Stimulated activated CD4-positive, alpha-beta T cell treated with anti-CD3 and anti-CD28 coated beads, Interleukin-1b, Interleukin-23, amount 100 ng/mL, for 4 hours (primary cell): ENCODE measurements around the gene FXYD6.
"Not testable (repeated sequence)": the region's sequence is repeated elsewhere in the genome, so short reads cannot be mapped to it uniquely, and the experiment has no call there.

Experiments
- DNase-seq, 2 donors: peaks; one replicate each; pipeline ENCODE4 v3.0.0-alpha.2; 2020; ENCODE audit warnings: low read depth in 2 of 2

FXYD6 gene

DNA sequence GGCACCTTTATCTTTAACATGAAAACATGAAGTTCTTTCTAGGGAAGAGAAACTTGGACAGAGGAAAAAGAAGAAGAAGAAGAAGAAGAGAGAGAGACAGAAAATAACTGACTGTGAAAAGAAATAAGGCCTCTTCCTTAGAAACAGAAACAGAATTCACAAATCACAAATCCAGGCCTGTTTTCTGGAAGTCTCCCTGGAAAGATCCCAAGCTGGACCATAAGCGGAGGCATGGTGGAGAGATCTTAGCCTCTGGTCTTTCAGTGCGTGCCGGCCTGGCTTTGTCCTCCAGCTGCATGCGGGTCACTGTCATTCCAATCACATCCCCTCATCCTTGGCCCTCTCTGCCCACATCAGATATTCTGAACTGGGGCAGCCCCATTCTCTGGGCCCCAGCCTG is 6.9 kb downstream of the FXYD6 start:
- DNase-seq: no peak

DNA sequence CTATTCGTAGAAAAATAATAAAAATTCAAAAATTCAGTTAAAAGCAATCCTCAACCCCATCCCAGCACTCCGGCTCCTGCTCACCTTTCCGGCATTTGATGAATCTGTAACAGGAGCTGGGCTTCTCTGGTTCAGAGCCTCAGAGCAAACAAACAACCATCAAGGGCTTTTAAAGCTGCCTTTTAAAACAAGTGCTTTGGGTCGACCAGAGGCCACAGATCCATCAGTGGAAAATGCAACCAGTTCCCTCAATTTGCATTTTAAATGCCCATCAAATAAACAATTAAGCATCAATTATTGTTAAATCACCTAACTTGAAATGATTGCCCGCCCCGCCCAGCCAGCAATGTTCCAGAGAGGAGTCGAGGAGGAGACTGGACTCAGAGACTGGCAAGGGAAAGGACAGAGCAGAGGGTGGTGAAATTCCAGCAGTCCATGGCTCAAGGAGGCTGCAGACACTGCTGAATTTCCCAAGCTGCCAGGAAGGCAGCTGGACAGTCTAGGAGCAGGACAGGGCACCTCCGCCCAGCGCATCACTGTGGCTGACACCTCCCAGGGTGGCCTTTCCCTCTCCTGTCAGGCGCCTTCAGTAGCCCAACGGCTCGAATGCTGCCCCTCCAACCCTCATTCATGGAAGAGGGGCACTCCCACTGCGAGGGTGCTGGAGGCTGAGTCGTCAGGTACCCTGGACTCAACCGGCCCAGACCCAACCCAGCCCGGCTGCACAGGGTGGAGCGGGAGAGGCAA is 7.5 kb downstream of the FXYD6 start:
- DNase-seq: no peak

DNA sequence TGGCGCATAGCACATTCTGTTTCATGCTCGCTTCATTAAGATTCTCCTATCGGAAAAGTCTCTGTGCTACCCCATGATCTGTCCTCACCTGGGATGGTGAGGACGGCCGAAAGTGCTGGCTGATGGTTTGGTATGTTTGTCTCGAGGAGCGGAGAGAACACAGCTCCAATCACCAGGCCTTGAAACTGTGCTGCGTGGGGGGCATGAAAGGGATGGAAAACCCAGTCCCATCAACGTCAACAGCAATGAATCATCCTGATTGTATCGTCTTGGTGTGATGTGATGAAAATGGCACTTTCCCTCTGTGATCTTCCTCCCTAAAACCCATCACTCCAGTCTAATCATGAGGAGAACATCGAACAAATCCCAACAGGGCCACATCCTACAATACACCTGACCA is 8.4 kb downstream of the FXYD6 start:
- DNase-seq: no peak

DNA sequence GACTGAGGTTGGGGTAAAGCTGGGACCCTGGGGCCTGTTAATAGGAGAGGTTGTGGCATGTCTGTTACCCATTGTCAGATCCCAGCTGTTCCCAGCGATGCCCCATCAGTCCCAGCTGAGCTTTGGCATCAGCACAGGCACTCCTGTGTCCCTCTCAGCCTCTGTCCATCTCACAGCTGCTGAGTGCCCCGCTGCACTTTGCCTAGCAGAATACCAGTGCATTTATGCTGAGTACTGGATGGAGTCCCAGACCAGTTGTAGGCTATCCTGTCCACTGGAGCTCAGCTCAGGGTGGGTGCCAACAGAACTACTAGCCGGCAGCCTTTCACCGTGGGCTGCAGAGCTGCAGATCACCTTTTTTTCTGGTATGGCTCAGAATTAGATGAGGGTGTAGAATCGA is 9.9 kb downstream of the FXYD6 start:
- no peak for DNase-seq

DNA sequence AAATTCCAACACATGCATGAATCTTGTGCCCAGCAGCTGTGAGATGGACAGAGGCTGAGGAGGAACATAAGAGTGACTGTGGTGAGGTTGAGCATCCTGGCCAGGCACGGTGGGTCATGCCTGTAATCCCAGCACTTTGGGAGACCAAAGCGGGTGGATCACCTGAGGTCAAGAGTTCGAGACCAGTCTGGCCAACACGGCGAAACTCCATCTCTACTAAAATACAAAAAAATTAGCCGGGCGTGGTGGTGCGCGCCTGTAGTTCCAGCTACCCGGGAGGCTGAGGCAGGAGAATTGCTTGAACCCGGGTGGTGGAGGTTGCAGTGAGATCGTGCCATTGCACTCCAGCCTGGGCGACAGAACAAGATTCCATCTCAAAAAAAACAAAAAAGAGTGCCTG is 10.9 kb downstream of the FXYD6 start:
- not testable (repeated sequence) for DNase-seq

DNA sequence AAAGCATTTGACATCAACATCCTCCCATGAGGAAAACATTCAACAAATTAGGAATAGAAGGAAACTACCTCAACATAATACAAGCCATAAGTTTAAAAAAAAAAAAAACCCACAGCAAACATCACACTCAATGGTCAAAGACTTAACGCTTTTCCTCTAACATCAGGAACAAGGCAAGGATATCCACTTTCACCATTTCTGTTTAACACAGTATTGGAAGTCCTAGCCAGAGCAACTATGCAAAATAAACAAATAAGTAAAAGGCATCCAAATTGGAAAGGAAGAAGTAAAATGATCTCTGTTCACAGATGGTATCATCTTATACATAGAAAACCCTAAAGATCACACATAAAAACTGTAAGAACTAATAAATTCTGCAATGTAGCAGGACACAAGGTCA is 13.1 kb downstream of the FXYD6 start:
- DNase-seq: no peak

DNA sequence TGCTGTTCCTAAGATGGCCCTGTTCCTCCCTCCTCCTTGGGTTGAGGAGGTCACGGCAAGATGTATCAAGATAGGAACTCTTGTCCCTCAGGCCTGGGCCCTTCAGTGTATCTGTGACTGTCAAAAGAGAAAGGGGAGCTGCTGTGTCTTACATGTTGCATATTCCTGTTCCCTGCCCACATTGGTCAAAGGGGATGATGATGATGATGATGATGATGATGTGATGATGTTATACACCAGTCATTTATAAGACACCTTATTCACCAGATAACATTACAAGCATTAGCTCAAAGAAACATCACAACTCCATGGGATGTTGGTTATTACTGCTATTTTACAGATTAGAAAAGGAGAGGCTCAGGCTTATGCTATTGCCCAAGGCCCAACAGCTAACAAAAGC is 13.7 kb downstream of the FXYD6 start:
- DNase-seq: no peak

DNA sequence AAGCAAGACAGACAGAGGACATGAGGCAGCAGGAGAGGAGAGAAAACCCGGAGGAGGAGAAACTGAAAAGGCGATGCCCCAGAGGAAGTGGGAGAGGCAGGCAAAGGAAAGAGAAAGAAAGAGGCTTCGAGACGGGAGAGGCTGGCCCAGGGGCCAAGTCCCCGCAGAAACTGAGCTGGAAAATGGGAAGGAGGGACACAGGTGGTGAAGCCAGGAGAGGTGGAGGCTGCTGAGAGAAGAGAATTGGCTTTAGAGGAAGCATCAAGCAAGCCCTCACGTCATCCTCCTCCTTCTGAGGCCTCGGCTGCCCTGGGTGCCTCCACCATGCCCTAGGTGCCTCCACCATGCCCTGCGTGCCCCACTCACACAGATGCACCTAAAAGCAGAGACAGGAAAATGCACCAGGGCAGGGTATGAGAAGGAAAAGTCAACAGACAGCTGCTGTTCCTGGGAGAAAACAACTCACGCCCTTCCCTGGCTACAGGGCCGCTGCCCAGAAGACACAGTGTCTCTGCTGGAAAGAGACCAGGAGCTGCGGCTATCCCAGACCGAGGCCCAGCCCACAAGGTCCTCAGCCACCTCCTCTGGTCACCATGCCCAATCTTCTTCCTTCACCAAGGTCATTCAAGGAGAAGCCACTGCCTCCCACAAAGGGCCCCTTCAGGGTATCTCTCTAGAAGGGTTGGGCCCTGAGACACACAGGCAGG is 14.3 kb downstream of the FXYD6 start:
- no peak for DNase-seq

DNA sequence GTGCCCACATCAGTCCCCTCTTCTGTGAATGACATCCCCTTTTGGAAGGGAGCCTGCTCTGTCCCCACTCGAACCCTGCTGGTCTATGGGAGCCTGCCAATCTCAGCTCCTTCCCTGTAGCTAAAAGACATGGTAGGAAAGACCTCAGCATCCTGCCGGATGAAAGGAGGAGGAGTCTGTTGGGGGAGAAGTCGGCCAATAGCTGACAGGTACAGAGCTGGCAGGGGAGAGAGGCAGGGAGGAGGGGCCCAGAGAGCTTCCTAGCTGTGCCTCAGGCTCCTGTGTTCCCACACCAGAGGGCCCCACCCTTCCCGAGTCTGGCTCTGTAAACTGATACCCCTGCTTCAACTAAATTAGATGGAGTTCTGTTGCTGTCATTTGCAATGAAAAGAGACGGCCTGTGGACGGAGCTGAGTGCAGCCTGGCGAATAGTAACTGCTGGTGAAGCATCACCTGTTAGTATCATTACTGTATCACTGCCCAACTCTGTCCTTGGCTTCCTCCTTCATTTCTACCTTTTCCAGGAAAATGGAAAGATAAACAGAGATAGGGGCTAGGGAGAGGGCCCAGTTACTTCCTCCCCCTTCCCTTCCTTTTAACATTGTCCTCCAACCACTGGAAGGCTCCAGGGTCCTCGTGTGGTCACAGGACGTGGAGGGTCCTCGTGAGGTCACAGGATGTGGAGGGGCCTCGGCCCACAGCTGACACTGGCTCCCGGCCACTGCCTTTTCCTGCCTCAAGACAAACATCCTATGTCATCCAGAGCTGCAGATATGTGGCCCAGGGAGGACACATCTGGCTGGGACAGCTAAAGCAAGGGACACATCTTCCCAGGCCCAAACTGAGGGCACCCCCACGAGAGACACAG is 15.1 kb downstream of the FXYD6 start:
- no peak for DNase-seq

DNA sequence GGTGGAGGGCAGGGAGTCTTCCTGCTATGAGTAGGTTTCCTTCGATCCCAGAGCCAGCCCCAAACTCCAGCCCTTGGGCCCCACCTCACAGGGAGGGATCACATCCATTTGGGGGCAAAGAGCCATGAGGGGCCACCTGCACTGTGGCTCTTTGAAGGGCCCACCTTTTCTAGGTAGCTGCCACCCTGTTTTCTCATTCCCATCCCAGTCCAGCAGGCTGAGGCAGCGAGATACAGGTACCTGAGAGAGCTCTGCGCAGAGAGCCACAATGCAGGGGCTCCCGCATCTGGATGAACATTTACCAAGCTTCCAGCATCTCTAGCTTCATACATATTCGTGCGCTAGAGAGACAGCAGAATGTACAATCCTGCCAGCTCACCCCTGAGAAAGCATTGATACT is 16.3 kb downstream of the FXYD6 start:
- DNase-seq: no peak

DNA sequence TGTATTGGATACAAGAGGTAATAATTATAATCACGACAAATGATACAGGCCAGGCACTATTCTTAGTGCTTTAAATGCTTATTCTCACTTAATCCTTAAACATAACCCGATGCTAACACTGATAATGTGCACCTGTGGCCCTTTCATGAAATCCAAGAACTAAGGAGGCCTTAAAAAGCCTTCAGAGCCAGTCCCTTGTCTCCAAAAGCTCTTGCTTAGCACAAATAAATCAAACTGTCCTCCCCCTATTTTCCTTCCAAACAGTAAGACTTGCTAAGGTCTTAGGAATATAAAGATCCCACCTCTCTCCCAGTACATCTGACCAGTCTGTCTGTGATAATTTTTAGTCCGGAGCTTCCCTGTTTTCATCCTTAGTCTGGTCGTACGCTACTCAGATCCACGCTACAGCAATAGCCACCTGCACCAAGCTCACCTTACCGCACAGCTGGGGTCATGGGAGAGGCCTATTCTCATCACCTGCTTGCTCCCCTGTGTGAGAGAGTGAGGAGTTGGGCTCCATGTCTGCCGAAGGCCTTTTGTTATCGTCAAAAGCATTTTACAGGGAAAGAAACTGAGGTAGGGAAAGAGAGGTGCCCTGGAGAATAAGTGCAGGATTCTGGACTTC is 16.9 kb downstream of the FXYD6 start:
- DNase-seq: no peak

DNA sequence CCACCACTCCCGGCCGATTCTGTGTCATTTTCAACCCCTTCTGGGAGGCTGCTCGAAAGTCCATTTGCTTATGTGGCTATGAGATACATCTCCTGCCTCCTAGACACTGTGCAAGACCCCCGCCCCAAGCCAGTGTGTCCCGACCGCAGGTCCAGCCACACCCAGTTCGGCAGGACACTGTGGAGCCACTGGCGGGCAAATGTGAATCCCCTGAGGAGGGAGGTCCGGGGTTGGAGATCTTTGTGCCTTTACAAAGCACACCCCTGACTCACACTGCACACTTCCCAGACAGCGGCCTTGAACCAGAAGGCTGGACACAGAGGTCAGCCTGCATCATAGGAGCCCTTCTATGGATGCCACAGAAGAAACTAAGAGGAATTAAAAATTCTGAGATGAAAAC is 17.4 kb downstream of the FXYD6 start:
- no peak for DNase-seq

DNA sequence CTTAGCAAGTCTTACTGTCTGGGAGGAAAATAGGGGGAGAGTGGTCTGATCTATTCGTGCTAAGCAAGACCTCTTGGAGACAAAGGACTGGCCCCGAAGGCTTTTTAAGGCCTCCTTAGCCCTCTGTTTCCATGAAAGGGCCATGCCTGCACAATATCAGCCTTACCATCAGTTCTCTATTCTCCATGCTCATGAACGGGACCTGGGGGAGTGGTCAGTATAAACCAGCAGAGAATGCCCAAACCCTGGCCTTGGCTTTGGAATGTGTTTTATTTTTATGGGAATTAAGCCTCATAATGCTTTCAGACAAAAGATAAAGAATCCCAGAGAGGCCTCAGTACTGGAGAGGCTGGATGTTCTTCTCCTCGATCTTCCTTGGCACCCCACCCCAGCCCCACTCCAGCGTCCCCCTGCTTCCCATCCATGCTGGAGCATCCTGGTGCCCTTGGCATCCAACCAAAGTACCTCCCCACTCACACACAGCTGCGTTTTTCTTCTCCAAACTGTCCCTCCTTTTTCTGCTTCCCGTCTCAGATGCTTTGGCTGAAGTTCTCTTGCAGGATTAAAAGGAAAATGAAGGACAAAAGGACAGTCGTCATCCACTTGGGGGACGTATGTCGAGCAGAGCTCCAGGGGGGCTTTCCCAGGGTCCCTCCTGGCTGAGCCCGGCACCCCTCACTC is 18.6 kb downstream of the FXYD6 start:
- DNase-seq: no peak

DNA sequence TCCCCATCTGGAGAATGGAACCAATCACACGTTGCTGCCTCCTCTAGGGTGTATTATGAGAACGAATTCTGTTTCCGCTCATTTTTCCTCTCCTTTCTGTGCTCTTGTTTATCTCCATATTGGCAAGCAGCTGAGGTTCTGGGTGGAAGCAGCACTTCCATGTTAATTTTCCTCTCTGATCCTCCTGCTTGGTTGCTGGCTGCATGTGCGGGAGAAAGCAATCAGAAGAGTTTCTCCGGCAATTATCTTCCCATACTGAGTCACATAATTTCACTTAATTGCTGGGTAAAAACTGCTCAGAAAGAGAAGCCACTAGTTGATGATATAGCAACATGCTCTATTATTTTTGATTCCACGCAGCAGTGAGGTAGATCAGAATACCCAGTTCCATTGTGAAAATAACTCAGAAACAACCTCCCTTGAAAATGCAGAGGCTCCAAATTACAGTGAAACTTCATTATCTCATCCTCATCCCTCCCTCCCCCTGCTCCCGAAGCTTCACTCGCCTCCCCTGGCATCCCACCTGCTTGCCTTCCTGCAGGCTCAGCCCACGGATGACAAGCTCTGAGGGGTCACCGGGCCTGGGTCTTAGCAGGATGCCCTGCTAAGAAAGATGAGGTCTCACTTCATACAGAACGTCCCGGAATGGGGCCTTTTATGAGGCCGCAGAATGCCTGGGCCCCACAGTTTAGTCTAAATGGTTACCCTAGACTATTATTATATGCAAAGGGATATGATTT is 20.4 kb downstream of the FXYD6 start:
- no peak for DNase-seq

DNA sequence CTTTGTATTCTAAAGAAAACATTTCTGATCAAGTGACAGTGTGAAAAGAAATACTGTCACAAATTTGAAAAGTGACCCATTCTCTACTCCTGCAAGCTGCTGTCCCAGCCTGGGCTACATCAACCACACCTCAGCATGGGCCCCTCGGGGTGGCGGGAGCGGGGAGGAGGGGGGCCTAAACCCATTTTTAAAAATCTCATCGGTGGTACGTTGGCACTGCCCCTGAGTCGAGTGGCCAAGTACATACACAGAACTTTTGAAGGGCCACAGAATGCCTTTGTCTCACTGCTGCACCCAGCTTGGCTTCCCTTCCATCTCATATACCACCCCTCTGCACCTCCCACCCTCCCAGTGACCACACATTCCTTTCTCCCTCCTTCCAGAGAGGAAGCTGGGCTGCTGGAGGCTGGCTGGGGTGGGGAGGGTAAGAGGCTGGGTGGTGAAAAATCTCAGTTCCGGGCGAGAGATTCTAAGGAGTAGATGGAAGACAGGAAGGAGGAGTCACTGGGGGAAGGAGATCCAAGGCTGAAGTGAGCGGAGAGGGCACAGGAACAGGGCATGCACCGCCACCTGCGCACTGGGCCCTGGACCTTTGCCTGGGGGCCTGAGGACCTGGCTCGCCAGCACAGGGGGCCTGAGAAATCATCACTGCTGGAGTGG is 21.1 kb downstream of the FXYD6 start:
- no peak for DNase-seq

DNA sequence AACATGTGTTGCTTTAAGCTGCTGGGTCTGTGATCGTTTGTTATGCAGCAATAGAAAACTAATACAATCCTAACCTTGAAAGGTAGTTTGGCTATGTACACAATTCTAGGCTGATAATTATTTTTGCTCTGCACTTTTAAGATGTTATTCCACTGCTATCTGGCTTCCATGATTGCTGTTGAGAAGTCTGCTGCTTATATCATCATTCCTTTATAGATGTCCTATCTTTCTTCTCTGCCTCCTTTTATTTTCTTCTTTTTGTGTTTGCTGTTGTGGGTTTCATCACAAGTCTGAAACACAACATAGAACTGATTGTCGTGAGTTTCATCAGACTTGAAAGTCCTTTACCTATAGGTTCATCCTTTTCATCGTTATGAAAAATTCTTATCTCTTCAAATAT is 24.1 kb downstream of the FXYD6 start:
- no peak for DNase-seq

DNA sequence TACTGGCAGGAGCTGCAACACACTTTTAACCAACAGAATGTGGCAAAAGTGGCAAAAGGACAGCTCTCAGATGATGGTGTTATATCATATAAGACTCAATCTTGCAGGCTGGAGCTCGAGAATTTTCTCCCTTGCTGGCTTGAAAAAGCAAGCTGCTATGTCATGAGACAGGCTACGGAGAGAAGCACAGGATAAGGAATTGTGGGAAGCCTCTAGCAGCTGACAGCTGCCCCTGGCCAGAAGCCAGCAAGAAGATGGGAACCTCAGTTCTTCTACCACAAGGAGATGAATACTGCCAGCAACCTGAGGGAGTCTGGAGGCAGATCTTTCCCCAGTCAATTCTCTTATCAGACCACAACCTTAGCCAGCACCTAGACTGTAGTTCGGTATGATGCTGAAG is 24.6 kb downstream of the FXYD6 start:
- DNase-seq: no peak

DNA sequence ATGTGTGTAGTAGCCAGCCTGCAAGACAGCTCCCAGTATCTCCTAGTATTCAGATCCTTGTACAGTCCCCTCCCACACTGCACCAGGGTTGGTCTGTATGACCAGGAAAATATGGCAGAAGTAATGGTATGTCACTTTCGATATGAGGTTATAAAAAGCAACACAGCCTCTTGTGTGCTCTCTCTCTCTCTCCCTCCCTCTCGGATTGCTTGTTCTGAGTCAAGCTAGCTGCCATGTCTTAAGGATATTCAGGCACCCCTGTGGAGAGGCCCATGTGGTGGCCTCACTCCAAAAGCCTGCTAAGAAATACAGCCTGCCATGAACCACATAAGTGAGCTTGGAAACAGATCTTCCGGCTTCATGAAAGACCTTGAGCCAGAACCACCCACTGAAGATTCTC is 25.4 kb downstream of the FXYD6 start:
- DNase-seq: no peak

DNA sequence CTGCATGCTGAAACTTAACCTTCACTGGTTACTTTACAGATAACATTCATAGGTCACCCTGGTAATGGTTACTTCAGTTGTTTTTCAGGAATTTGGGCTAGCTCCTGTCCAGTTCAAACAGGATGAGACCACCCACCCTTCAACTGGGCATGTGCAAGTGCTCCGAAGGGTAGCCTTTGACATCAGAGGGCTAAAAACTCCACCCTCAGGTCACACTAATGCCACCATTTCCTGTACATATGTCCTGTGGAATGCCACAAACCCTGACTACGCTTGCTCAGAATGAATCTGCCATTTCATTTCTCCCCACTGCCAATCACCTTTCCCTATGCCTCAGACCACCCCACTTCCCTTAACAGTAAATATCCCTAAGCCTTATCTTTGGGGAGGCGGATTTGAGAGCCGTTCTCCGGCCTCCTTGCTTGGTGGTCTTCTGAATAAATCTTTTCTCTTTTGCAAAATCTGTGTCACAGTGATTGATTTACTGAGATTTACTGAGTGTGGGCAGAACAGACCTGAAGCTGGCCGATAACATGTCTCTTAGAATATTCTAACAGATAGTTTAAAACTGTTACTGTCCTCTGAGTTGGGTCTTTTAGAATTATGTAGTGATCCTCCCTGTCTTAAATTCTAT is 26.6 kb downstream of the FXYD6 start:
- DNase-seq: no peak
